ENCODE results near the gene FZR1. TPM values are rescaled to one million over a fixed set of nuclear protein-coding genes. Genes with fewer than 3 reads are reported as not detected.

Gene FZR1
- total RNA-seq, 1 donor from 2014 or later = 25.5 TPM

- peaks cover 2% of the 10 kb centered on the region for H3K36me3 ChIP-seq (ENCODE audit: control insufficient read depth, insufficient read depth, low read length)
- FAIRE-seq (no peak), DNase-seq (ENCODE audit: low read depth) (no peak)
- H3K4me3 ChIP-seq (ENCODE audit: low read depth, low read length) = no peak overlapping the region
- H3K27me3 ChIP-seq (ENCODE audit: control insufficient read depth, insufficient read depth, low read length) = no peaks in the 10 kb centered on the region
- no peak for TF ChIP-seq CTCF (IDR thresholded peaks at IDR 0.05; ENCODE audit: insufficient read depth, low read length, severe bottlenecking)
Observed at GRCh38 chr19:3466635-3467034, 39.5 kb upstream of the FZR1 start.

- no peak for FAIRE-seq
Observed at GRCh38 chr19:3467437-3468198, 38.5 kb upstream of the FZR1 start.

DNA sequence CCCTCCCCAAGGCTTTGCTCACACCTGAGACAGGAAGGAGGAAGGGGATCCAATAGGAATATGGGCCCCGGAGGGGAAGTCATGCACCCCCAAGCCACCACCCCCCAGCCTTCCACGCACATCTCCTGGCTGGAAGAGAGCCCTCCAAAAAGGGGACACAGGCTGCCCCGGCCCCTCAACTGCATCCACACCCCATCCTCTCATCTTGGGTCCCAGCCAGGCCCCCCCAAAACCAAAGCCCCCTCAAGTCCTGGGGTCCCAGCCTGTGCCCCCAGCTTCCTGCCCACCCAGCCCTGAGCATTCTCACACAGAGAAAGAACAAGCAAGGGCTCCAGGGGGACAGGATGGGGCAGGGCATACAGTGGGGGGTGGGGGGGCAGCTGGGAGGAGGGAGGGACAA is 37.9 kb upstream of the FZR1 start:
- FAIRE-seq (no peak), DNase-seq (ENCODE audit: low read depth) (no peak)
- Histone ChIP-seq H3K36me3 (ENCODE audit: control insufficient read depth, insufficient read depth, low read length) (peaks cover 1% of the 10 kb centered on the region), H3K4me3 (ENCODE audit: low read depth, low read length) (no peak overlapping the region), H3K27me3 (ENCODE audit: control insufficient read depth, insufficient read depth, low read length) (no peaks in the 10 kb centered on the region)
- no peak for TF ChIP-seq CTCF (IDR thresholded peaks at IDR 0.05; ENCODE audit: insufficient read depth, low read length, severe bottlenecking)

More at GRCh38 chr19:3467437-3468198, 38.5 kb upstream of the FZR1 start:
- DNase-seq (ENCODE audit: low read depth) = no peak
- Histone ChIP-seq H3K36me3 (ENCODE audit: control insufficient read depth, insufficient read depth, low read length) (peaks cover 2% of the 10 kb centered on the region), H3K27me3 (ENCODE audit: control insufficient read depth, insufficient read depth, low read length) (no peaks in the 10 kb centered on the region), H3K4me3 (ENCODE audit: low read depth, low read length) (no peak overlapping the region)
- TF ChIP-seq CTCF (IDR thresholded peaks at IDR 0.05; ENCODE audit: insufficient read depth, low read length, severe bottlenecking) = no peak

- Histone ChIP-seq H3K36me3 (ENCODE audit: control insufficient read depth, insufficient read depth, low read length) (no peaks in the 10 kb centered on the region), H3K27me3 (ENCODE audit: control insufficient read depth, insufficient read depth, low read length) (peaks cover 2% of the 10 kb centered on the region), H3K4me3 (ENCODE audit: low read depth, low read length) (no peak overlapping the region)
- no peak for FAIRE-seq
- TF ChIP-seq CTCF (IDR thresholded peaks at IDR 0.05; ENCODE audit: insufficient read depth, low read length, severe bottlenecking) = no peak
- DNase-seq (ENCODE audit: low read depth) = no peak
Observed at GRCh38 chr19:3469638-3470499, 36.2 kb upstream of the FZR1 start.

- no peak for FAIRE-seq
- Histone ChIP-seq H3K36me3 (ENCODE audit: control insufficient read depth, insufficient read depth, low read length) (no peaks in the 10 kb centered on the region), H3K4me3 (ENCODE audit: low read depth, low read length) (no peak overlapping the region), H3K27me3 (ENCODE audit: control insufficient read depth, insufficient read depth, low read length) (peaks cover 4% of the 10 kb centered on the region)
- TF ChIP-seq CTCF (IDR thresholded peaks at IDR 0.05; ENCODE audit: insufficient read depth, low read length, severe bottlenecking) = no peak
- DNase-seq (ENCODE audit: low read depth) = no peak
Observed at GRCh38 chr19:3470500-3471128, 35.5 kb upstream of the FZR1 start.
